Adipose tissue (tissue), 3 donors: Measurements from ENCODE around the gene PTPRU. TPM values are rescaled to one million over a fixed set of nuclear protein-coding genes. Genes with fewer than 3 reads are reported as not detected.
"Not testable (repeated sequence)": the region's sequence is repeated elsewhere in the genome, so short reads cannot be mapped to it uniquely, and the experiment has no call there.

Source experiments
- H3K27ac ChIP-seq: one replicate; pipeline ENCODE4 v1.5.1; 2013; ENCODE audit warnings: low read depth, low read length
- WGBS, 3 donors: extraction: QIAGEN DNeasy Blood & Tissue Kit; methylation state at CpG; one replicate each; pipeline ENCODE4 v1.1.7; 2013; 5-methylcytosine and 5-hydroxymethylcytosine counted together
- polyA plus RNA-seq, 3 donors: library from polyadenylated mRNA; stranded (reverse); fragments of 200-250 nt; gene quantifications; one replicate each; pipeline ENCODE4 v1.2.3, GENCODE V29; 2013
- donor health status: healthy with polysubstance abuse.
- donor health status: Bipolar disorder and iron deficiency.
- donor health status: healthy.

PTPRU gene
- polyA plus RNA-seq, 3 donors, result 8.1 to 15.9 (median 9.0) TPM

DNA sequence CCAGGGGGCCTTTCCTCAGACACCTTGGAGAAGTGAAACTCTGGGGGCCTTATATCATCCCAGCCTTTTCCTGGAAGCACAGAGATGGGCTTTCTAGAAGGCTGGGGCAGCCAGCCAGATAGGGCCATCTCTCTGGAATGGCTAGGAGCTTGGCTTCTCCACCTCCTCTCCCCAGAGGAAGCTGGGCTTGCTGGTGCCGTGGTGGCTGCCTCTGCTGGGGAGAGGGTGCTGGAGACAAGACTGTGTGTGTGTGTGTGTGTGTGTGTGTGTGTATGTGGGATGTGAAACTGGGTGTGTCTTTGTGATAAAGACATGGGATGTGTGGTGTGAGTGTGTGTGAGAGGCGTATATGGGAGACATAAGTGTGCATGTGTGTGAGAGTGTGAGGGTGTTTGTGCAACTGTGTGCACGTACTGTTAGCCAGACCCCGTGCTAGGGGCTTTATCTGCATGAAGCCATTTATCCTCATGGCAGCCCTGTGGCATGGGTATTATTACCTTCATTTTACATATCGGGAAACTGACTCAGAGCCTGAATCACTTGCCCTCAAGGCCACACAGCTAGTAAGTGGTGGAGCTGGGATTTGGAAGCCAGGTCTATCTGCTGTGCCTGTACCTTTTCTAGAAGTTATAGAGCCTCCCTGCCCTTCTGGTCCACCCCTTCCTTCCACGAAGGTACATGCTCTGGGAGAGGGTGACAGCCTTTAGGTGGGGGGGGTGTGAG, 44.2 kb downstream of the PTPRU start:
- WGBS, 3 donors, result 68 to 84% (median 77%) methylated on average over 6 of the region's 6 CpGs
- H3K27ac ChIP-seq, result no peak overlapping the region

DNA sequence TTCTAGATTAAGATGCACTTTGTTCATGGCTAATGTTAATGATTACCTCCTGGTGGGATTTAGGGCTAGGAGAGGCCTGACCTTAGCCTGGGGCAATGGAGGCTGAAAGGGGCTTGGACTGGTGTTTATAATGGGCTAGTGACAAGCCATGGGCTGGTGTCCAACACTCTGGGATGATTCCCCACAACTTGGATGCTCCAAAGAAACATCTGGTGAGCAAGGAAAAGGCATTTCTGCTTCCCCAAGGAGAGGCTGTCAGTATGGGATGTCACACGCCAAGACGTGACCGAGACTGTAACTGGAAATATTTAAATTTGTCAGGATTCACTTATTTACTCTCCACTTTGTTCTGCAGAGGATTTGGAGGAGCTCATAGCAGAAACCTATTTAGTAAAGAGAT, 45.2 kb downstream of the PTPRU start:
- WGBS, 3 donors, result 35 to 77% (median 62%) methylated on average over 3 of the region's 3 CpGs

DNA sequence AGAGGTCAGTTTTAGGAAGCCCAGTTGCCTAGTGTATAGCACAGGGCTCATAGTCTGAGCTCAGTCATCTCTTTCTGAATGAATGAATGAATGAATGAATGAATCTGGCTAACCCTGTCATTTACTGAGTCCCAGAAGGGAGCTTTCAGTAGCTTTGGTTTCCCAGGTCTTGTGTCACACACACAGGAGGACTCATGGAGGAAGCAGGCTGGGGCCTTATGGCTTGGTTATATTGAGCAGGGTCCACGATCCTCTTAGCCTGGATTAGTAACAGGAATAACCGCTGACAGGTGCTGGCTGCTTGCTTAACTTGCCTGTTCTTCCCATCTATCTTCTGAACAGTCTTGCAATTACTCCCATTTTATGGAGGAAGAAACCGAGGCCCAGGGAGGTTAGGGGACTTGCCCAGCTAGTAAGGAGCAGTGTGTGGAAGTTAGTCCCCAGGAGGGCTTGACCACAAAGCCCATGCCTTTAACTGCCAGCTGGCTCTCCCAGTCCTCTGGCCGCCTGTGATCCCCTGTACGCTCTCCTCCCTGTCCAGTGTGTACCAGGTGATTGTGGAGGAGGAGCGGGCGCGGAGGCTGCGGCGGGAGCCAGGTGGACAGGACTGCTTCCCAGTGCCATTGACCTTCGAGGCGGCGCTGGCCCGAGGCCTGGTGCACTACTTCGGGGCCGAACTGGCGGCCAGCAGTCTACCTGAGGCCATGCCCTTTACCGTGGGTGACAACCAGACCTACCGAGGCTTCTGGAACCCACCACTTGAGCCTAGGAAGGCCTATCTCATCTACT, 46.0 kb downstream of the PTPRU start:
- no peak overlapping the region for H3K27ac ChIP-seq
- 92 to 94% (median 94%) methylated on average over 19 of the region's 19 CpGs for WGBS, 3 donors

More for the DNA sequence above, 45.2 kb downstream of the PTPRU start:
- H3K27ac ChIP-seq, result no peak overlapping the region

DNA sequence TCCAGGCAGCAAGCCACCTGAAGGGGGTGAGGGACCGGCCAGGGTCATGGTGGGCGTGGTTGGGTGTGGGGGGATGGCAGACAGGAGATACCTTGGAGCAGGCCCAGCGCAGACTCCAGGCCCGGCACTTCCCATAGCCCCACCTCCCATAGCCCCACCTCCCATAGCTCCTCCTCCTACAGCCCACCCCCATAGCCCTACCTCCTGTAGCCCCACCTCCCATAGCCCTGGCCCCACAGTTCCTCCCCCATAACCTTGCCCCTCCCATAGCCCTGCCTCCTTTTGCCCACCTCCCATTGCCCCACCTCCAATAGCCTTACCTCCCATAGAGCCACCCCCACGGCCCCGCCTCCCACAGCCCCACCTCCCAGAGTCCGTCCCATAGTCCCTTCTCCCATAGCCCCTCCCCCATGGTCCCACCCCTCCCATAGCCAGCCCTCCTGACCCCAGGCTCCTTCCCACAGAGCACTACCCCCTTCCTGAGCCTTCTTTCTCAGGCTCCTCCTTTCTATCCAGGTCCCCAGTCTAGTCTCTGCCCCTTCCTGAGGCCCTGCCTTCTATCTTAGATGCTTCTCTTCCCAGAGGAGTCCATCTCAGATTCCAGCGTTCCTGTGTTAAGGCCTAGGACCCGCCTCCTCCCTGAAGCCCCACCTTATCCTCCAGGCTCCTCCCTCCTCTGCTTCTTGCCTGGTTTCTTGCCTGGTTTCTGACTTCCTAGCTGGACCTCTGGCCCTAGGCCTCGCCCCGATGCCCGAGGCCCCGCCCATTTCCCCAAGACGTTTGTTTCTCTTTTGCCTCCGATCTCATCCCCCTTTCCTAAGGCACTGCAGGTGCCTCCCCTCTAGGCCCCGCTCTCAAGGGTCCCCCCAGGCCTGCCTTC, 46.8 kb downstream of the PTPRU start:
- 33 to 58% (median 35%) methylated on average over 14 to 16 of the region's 16 CpGs for WGBS, 3 donors
- H3K27ac ChIP-seq, result no peak overlapping the region

DNA sequence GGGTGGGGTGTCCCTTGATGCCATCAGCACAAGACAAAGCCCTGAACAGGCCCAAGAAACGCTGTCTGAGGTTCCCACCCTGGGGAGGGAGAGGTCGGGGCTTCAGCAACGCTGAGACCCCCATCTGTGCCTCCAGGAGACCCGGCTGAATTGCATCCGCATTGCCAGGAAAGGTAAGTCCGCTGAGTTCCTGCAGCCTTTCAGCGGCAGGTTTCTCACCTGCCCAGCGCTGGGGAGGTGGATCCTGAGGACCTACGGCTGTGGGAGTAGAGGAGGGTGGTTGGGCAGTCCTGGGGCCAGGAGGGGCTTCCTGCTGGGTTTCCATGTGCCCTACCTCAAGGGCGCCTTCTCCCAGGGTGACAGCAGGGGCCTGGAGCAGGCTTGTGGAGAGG, 47.5 kb downstream of the PTPRU start:
- WGBS, 3 donors, result 76 to 79% (median 78%) methylated on average over 10 of the region's 10 CpGs
- H3K27ac ChIP-seq, result no peak overlapping the region

DNA sequence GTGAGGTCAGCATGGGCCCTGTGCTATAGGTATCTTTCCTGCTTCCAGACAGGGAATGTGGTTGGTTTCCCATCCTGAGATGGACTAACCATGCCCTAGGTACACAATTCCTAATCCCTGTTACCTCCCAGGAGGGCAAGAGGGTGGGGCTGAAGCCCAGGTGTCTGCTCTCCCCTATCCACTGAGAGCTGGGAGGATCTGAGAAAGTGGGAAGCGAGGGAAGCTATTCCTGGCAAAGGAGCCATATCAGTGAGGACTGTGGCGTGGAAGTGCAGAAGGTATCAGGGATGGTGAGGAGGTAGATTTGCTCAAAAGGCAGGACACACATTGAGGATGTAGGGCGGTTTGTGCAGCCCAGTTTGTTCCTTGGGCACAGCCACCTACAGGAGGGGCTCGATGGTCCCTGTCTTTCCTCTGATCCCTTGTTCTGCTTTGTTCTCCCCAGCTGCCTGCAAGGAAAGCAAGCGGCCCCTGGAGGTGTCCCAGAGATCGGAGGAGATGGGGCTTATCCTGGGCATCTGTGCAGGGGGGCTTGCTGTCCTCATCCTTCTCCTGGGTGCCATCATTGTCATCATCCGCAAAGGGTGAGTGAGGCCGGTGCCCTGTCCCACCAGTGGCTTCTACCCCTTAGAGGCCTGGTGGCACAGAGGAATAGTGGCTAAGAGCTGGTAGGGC, 48.1 kb downstream of the PTPRU start:
- WGBS, 3 donors, result 92 to 98% (median 96%) methylated on average over 8 of the region's 8 CpGs
- H3K27ac ChIP-seq, result no peak overlapping the region

DNA sequence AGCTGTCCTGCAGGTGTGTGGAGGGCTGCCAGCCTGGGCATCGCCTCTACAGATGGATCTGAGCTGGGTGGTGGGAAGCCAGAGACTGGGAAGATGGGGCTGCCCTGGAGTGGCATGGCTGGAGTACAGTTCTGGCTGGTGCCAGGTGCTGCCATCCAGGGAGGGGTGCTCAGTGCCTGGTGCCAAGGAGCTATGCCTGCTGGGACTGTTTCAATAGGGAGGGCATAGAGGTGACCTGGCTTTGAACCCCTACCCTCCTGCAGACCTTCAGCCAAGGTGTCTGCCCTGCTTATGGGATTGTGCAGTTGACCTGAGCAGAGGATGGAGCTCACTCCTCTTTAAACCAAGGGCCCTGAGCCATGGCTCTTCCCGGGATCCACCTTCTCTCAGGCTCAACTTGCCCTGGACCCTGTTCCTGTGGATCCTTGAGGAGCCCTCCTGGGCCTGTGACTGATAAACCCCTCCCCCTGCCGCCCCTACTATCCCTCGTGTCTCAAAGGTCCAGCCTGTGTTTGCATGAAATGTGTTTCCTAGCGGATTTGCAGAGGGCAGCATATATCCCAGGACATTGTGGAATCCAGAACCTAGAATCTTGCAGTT, 48.7 kb downstream of the PTPRU start:
- no peak overlapping the region for H3K27ac ChIP-seq
- 82 to 89% (median 87%) methylated on average over 5 of the region's 5 CpGs for WGBS, 3 donors

DNA sequence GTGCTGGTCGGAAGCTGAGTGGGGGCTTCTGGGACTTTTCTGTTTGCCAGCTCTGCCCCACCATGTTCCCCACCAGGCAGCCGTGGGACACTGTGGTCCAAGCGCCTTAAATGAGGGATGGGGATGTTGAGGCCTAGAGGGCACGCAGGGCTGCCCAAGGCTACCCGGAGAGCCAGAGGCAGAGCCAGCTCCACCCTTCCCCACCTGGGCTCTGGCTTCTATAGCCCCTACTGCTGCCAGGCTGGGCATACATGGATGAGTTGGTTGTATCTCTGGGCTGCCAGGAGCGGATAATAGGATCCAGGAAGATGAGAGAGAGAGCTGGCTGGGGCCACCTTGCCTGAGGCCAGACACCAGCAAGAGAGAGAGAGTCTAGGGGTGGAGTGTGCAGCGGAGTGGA, 49.4 kb downstream of the PTPRU start:
- no peak overlapping the region for H3K27ac ChIP-seq
- WGBS, 3 donors, result 95 to 96% (median 95%) methylated on average over 6 to 7 of the region's 7 CpGs

DNA sequence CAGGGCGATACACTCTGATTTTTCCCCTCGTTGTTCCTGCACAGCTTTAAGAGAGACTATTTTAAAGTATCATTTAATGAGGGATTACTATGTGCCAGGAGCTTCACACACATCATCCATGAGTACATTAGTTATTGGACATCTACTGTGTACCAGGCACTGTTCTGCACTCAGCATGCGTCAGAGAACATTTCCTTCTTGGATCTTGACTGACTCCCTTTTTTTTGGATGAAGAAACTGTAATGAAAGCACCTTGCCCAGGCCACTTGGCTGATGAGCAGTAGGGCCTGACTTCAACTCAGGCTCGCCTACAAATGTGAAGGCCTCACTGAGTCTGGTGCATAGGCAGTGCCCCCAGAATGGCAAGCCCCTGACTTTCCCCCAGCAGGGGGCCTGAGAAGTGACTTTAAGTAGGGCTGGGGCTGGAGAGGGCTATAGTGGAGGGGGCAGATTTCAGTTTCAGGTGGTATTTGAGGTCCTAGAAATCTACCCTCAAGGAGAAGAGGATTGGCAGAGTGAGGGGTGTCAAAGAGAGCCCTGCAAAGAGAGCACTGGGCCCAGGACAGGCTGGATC, 50.0 kb downstream of the PTPRU start:
- 89 to 94% (median 93%) methylated on average over 4 of the region's 4 CpGs for WGBS, 3 donors
- no peak overlapping the region for H3K27ac ChIP-seq

DNA sequence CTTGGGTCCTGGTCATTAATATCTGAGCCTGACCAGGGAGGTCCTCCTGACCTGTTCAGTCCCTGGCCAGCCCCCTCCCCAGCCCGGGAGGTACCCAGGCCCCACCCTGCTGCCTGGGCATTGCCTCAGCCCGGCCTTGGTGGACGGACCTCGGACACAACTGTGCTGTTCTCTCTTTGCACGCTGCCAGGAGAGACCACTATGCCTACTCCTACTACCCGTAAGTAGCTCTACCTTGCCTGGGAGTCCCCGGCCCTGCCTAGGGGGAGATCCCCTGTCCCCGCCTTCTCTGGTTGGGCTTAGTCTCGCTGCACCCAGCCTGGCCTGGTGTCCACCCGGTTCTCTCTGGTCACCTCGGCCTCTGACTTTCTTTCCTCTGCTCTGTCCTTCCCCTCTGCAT, 53.2 kb downstream of the PTPRU start:
- WGBS, 3 donors, result 93 to 94% (median 94%) methylated on average over 11 of the region's 11 CpGs
- H3K27ac ChIP-seq, result no peak overlapping the region

DNA sequence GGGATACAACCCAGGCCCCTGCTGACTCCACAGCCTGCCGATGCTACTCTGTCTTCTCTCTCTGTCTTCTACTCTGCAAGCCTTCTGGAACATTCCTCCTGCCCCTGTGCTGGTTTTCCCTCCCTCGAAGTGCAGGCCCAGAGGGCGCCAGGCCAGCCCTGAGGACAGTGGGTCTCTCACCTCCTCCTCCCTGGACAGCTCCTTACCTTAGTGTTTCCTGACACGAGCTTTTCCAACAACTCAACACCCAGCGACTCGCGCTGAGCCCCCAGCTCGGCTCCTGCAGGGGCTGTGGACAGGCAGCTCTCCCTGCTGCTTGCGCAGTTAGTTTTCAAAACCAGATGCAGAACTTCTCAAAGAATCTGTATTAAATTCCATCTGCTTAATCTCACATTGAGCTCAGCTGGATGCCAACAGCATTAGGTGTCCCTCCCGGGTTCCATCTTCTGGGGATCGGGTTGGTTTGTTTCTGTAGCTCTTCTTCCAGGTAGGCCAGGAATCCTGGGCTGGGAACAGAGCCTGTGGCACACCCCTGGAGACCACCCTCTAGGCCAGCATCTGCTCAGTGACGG, 54.2 kb downstream of the PTPRU start:
- 79 to 87% (median 83%) methylated on average over 12 of the region's 12 CpGs for WGBS, 3 donors
- no peak overlapping the region for H3K27ac ChIP-seq

DNA sequence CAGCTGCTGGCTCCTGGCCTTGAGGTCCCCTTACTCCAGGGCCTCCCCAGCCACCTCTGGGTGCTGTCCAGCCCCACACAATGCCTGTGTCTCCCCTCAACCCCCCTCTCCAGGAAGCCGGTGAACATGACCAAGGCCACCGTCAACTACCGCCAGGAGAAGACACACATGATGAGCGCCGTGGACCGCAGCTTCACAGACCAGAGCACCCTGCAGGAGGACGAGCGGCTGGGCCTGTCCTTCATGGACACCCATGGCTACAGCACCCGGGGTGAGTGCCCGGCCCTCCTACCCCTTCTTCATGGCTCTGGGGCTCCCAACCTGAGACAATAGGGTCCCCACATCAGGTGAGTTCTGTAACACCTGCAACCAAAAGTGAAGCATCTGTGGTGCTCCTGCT, 55.4 kb downstream of the PTPRU start:
- 95 to 96% (median 95%) methylated on average over 10 of the region's 10 CpGs for WGBS, 3 donors
- H3K27ac ChIP-seq, result no peak overlapping the region

DNA sequence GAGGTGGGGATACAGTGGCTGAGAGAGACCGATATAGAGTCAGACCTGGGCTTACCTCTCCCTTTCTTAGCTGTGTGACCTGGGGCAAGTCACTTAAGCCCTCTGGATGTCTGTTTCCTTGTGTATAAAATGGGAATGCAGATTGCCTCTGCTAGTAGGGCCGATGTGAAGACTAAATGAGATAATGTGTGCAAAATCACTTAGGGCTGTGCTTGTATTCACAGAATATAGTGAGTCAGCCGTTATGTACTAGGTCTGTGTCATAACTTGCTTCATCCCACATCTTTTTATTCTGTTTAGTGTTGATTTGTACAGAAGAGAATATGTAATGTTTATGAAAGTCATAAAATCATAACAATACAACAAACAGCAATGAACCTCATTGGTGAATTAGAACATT, 56.0 kb downstream of the PTPRU start:
- no peak overlapping the region for H3K27ac ChIP-seq
- WGBS, 3 donors, result 81 to 86% (median 85%) methylated on average over 3 of the region's 3 CpGs

DNA sequence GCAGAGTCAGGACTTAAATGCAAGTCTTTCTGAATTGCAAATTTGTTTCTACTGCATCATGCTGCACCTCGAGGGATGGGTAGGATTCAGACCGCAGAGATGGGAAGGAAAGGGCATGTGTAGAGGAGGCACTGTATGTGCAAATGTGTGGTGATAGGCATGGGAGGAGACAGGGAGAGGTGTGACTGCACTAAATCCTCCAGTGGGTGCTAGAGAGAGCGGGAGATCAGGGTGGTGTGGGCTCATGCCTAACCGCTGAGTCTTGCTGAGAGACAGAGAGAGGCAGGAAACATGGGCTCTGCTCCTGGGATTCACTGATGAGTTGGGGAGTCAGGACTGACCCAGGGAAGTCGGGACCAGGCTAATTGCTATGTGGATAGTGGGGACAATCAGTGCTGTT, 61.1 kb downstream of the PTPRU start:
- WGBS, 3 donors, result 76 to 89% (median 79%) methylated on average over 5 of the region's 5 CpGs
- H3K27ac ChIP-seq, result no peak overlapping the region

DNA sequence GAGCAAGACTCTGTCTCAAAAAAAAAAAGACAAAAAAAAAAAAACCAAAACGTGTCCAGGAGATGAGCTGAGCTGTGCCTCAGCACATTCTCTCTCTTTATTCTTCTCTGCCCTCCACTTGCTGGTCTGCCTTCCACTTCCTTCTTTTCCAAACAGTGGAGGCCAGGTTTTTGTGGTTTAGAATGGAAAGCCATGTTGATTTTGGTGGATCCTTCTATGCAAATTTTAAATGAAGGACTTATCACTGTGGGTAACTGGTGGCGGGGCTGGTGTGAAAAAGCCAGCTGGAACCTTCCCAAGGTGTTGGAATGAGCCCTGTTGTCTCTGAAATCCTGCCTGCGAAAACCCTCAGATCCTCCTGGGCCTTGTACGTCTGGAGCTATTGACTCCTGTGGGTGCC, 61.9 kb downstream of the PTPRU start:
- no peak overlapping the region for H3K27ac ChIP-seq
- 49 to 72% (median 65%) methylated on average over 4 of the region's 4 CpGs for WGBS, 3 donors

DNA sequence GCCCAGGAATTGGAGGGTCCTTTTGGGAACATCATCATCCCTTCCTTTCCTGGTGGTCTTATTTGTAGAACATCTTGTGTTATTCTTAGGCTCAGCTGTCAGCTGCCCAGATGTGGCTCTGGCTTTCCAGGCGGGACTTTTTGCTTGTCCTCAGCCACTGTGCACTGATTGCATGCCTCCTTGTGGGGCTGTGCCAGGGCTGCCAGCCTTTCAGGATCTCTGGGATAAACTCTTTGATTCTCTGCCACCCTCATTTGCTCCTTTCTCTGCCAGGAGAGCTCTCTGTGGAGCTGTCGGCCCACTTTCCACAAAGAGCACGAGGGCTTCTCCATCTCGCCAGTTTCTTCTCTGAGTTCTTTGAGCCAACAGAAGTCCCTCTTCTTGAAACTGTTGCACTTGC, 63.1 kb downstream of the PTPRU start:
- no peak overlapping the region for H3K27ac ChIP-seq
- 88 to 97% (median 94%) methylated on average over 4 of the region's 4 CpGs for WGBS, 3 donors

DNA sequence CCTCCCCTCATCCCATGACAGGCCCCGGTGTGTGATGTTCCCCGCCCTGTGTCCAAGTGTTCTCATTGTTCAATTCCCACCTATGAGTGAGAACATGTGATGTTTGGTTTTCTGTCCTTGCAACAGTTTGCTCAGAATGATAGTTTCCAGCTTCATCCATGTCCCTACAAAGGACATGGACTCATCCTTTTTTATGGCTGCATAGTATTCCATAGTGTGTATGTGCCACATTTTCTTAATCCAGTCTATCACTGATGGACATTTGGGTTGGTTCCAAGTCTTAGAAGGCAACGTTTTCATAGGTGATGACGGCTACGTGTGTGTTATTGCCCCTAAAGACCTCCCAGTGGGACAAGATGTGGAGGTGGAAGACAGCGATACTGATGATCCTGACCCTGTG, 65.4 kb downstream of the PTPRU start:
- 90 to 93% (median 91%) methylated on average over 6 of the region's 6 CpGs for WGBS, 3 donors
- H3K27ac ChIP-seq, result not testable (repeated sequence)
